ENCODE measurements around the gene RANBP3. TPM values are rescaled to one million over a fixed set of nuclear protein-coding genes. Genes with fewer than 3 reads are reported as not detected.

The RANBP3 gene
- total RNA-seq, 1 donor from 2014 or later = 94.3 TPM

DNA sequence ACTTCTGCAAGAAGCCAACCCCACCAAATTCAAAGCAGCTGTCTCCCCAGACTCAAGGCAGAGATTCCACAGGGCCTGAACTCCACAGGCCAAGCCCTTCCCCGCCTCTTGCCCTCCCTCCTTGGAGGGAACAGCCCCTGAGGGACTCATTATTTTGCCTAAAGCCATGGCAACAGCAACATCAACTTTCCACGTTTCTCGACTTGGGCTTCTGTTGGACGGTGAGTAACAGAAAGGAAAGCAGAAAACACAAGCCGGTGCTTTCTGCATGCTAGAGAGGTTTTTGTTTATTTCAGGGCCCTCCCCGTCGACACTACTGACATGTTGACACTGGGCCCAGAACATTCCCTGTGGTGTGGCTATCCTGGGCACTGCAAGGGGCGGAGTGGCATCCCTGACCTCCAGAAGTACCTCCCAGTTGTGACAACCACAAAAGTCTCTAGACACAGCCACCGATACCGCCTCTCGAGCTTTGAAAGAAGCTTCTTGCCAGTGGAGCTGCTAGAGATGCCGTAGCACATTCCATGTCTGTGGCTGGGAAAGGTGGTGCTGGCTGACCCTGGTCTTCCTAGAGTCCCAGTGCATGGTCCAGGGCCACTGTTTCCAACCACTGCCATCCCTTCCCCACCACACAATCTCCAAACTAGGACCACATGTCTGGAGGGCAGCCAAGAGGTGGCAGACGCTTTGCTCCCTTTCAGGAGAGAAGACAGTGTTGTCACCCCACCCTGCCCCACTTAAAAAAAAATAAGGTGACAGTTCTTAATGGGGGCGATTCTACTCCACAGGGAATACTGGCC, 51.1 kb downstream of the RANBP3 start:
- DNase-seq (ENCODE audit: low spot score) = no peak

DNA sequence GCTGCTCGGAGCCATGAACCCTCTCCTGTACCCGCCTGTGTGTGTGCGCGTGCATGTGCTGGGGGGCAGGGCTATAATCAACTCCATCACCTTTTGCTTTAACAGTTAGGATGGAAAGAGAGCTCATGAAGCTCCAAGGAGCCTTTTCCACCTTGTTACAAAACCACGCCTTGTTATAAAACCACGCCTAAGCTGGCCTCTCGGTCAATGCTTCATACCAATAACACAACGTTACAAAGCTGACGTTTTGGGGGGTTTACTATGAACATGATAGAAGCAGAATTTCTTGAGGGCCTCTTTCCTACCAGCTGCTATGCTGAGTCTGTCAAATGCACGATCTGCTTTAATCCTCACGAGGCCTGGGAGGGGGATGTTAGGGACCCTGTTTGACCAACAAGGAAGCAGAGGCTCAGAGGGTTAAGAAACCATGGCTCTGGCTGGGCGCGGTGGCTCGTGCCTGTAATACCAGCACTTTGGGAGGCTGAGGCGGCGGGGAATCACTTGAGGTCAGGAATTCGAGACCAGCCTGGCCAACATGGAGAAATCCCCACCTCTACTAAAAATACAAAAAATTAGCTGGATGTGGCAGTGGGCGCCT, 52.0 kb downstream of the RANBP3 start:
- DNase-seq (ENCODE audit: low spot score) = no peak

DNA sequence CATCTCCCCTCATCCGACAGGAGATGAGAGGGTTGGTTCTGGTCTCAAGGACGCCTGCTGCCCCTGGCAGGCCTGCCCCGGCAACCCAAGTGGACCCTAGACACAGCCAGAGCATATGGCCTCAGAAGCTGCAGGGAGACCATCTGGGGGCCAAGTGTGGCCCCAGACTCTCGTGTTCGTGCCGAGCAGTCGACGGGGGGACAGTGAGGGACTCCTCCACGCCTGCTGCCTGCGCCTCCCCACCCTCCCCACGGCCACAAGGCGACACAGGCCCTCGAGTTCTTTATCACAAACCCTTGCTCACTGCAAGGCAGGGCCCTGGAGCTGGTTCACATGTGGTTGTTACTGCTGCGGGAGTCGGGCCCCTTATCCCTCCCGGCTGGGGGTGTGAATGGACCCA, 54.6 kb downstream of the RANBP3 start:
- no peak for DNase-seq (ENCODE audit: low spot score)

DNA sequence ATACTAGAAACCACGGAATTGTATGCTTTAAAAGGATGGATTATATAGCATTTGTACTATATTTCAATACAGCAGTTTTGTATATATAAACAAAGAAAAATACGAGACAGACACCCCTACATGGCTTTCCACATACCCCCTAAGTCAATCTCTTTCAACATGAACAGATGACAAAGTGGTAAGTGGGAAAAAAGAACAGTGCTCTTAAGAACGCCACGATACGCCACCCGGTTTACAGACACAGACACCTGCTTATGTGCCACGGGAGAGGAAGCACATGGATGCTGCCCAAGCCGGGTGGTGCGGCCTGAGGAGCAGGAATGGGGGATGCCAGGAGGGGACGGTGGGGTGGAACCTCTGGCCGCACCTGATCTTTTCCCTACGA, 55.8 kb downstream of the RANBP3 start:
- no peak for DNase-seq (ENCODE audit: low spot score)

DNA sequence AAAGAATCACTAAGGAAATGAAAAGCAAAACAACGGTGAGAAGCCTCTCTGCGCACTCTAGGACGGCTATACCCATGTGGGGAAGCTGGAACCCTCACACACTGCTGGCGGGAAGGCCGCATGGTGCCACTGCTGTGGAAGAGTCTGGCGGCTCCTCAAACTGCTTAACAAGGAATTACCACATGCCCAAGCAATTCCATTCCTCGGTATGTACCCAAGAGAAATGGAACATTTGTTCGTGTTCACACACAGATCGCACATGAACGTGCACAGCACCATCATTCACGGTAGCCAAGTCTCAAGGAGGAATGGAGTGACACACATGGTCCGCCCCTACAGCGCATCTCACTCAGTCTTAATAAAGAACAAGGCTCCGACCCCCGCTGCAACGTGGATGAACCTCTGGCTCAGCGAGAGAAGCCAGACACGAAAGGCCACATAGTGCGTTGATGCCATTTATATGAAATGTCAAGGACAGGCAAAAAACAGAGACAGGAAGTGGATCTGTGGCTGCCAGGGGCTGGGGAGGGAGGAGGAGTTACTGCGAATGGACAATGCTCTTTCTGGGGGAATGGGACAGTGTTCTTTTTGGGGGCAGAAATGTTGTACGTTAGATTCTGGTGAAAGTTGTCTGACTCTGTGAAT, 56.3 kb downstream of the RANBP3 start:
- no peak for DNase-seq (ENCODE audit: low spot score)

DNA sequence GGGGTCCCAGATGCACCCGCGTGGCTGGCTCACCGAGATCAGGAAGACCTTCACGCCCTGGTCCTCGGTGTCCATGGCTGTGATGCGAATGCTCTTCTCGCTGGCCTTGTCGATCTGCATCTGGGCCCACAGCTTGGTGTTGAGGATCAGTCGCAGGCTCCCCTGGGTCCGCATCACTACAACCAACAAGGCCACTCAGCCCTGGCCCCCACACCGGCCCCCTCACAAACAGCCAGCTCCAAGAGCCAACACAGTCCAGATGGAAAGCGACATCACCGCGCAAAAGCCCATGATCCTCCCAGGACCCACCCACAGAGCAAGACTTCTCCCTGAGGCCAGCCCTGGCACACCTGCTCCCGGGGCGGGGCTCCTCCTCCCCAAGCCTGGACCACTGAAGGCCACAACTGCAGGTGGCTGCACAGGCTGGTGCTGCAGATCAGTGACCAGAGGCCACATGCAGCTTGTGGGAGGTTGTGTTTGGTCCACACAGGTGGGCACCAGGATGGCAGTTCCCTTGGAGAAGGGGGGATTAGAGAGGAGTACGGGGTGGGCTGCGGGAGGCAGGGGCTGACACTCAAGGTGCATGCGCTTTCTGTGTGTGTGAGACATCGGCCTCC, 59.4 kb downstream of the RANBP3 start:
- DNase-seq (ENCODE audit: low spot score) = no peak

DNA sequence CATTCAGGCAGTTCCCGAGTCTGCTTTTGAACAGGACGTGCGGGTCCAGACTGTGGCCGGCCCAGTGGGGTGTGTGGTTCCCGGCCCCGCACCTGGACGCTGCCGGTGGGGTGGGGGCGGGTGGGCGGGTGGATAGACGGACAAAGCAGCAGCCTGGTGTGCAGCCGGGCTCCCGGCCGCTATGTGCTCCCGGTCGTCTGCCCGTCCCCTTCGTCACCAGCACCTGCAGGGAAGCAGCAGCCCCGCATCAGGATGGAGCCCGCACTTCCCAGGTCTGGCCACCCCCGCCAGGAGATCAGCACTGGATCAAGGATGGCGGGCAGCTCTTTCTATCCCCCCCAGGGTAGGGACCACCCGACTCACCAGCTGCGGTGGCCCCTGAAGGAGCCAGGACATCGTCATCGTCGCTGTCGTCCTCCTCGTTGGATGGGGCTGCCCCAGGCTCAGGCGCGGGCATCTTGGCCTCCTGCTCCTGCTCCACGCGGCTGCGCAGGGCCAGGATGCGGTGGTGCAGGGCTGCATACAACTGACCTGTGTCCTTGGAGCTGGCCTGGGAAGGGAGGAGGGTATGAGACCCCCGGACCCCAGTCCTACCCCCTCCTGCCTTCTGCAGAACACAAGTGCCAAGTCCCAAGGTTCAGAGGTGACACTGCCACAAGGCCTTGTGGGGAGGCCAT, 60.4 kb downstream of the RANBP3 start:
- DNase-seq (ENCODE audit: low spot score) = no peak

DNA sequence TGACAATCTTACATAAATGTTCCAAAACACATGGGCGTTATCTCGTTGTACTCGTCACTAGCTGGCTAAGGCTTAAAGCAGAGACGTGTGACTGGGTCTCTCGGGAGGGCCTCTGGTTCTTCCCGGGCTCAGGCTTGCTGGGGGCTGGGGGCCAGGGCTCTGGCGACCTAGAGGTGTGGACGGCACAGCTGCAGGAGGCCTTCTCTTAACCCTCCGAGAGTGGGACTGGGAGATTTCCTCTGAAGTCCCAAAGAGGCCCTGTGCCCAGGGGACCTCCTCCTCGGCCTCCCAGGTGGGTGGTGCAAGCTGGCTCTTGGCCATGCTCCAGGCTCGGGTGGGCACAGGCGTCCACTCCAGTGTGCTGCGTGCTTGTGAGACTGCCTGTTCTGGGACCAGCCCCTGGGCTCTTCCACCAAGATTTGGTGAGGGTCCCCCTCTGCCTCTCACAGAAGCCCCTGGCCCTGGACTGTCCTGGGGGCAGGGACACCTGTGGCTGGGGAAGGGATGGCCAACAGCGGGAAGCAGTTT, 61.7 kb downstream of the RANBP3 start:
- no peak for DNase-seq (ENCODE audit: low spot score)

DNA sequence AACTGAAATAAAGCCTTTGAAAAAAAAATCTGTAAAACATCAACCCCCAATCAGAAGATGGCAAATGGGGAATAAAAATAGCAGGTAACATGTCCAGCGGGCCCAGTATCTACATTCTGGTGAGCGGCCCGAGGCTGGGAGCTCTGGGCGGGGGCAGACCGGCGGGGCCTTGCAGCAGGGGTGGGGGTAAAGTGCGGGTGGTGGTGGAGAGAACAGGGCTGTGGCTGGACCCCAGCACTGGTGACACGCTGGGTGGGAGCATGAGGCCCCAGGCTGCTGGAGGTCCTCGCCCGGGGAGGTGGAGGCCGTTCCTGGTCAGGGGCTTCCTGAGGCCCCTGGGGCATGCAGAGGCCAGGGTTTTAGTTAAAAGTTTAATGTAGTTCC, 62.2 kb downstream of the RANBP3 start:
- DNase-seq (ENCODE audit: low spot score) = no peak

DNA sequence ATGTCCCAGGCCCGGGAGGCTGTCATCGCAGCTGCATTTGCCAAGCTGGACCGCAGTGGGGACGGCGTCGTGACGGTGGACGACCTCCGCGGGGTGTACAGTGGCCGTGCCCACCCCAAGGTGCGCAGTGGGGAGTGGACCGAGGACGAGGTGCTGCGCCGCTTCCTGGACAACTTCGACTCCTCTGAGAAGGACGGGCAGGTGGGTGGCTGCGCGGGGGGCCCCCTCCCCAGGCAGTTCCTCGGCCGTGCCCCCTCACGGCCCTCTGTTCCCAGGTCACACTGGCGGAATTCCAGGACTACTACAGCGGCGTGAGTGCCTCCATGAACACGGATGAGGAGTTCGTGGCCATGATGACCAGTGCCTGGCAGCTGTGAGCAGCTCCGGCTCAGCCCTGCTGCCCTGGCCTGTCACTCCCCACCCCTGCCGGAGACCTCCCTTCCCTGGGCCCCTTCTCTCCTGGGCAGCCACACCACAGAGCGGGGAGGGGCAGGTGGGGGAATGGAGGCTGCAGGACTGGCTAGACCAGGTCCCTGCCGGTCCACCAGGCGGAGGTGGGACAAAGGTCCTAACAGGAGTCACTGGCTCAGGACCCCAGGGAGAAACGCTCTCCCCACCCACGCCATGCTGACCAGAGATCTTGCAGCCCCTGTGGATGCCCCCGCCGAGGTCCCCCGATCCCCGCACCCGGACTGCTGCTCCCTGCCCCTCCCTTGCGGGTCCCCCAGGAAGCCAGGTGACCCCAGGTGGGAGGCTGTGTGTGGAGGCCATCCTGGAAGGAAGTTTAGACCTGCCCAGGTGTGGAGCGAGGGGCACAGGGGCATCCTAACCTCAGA, 62.8 kb downstream of the RANBP3 start:
- DNase-seq (ENCODE audit: low spot score) = peak; percentile 85

DNA sequence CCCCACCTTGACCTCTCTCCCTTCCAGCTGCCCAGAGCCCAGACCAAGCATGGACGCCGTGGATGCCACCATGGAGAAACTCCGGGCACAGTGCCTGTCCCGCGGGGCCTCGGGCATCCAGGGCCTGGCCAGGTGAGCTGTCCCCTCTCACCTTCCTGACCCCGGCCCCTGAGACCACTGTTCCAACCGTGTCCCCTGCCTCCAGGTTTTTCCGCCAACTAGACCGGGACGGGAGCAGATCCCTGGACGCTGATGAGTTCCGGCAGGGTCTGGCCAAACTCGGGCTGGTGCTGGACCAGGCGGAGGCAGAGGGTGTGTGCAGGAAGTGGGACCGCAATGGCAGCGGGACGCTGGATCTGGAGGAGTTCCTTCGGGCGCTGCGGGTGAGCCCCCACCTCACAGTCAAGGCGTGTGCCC, 63.6 kb downstream of the RANBP3 start:
- no peak for DNase-seq (ENCODE audit: low spot score)

DNA sequence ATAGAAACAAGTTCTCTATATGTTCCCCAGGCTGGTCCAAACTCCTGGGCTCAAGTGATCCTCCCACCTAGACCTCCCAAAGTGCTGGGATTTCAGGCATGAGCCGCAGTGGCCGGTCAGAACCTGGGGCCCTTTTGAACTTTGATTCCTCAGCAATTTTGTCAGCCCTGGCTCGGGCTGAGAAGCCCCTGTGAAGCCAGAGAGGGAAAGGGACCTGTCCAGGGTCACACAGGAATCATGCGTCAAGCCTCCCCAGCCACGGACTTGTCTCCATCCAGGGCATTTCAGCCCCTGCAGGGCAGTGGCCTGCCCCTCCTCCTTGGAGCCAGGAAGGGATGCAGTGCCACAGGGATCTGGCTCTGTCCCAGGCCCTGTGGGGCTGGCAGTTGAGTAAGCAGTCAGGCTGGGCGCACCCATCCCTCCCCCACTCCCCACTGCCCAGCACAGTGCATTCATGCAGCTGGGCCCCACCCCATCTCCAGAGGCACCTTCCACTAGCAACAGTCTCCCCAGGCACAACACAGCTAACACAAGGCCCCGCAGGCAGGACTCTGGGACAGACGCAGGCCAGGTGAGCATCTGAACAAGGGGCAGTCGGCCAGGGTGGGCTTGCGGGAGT, 64.1 kb downstream of the RANBP3 start, which contains the start of gene CAPS:
Gene CAPS (plus strand): TSS at position 516 of the 619 bp plus-strand sequence. CDS start 153 bp downstream, outside the sequence.
- peak; percentile 85 for DNase-seq (ENCODE audit: low spot score)

DNA sequence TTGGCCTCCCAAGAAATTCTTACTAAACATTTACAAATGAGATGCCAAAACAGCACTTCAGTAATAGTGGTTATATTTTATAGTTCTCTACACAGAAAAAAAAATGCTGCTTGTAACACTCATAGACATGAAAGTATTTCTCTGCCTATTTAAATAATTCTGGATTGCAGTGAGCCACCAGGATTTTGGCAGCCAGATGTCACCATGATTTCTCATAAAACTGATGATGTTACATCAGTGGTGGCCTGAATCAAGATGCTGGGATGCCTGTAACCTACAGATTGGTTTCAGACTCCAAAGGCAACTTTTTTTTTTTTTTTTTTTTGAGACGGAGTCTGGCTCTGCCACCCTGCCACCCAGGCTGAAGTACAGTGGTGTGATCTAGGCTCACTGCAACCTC, 66.6 kb downstream of the RANBP3 start:
- DNase-seq (ENCODE audit: low spot score) = no peak

DNA sequence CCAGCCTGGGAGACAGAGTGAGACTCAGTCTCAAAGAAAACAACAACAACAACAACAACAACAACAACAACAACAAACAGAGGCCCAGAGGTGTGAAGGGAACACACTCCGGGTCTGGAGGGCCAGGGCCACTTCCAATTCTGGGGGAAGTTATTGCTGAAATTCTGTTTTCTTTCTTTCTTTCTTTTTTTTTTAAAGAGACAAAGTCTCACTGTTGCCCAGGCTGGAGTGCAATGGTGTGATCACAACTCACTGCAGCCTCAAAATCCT, 67.4 kb downstream of the RANBP3 start:
- DNase-seq (ENCODE audit: low spot score) = no peak

DNA sequence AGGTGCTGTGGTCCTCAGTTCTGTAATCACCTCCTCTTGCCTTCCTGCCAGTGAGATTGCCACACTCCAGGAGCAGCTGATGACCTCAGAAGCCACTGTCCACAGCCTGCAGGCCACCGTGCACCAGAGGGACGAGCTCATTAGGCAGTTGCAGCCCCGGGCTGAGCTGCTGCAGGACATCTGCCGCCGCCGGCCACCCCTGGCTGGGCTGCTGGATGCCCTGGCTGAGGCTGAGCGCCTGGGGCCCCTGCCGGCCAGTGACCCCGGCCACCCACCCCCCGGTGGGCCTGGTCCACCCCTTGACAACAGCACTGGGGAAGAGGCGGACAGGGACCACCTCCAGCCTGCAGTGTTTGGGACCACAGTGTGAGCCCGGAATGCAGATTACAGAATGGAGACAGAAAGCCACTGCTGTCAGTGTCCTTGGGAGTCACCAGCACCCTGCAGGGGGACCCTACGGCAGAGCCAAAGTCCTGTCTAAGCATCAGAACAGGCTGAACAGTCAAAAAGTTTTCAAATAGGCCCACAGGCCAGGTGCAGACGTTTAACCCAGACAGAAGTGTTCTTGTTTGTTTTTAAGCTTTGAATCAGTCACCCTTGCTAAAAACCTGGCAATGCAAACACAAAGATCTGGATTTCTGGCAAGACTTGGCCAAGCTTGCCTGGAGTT, 69.0 kb downstream of the RANBP3 start:
- no peak for DNase-seq (ENCODE audit: low spot score)

DNA sequence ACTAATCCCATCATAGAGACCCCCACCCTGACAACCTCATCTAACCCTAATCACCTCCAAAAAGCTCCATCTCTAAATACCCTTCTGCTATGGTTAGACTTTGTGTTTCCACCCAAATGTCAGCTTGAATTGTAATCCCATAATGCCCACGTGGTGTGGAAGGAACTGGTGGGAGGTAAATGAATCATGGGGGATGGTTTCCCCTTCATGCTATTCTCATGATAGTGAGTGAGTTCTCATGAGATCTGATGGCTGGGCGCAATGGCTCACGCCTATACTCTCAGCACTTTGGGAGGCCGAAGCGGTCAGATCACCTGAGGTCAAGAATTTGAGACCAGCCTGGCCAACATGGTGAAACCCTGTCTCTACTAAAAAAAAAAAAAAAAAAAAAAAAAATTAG, 70.7 kb downstream of the RANBP3 start:
- no peak for DNase-seq (ENCODE audit: low spot score)

DNA sequence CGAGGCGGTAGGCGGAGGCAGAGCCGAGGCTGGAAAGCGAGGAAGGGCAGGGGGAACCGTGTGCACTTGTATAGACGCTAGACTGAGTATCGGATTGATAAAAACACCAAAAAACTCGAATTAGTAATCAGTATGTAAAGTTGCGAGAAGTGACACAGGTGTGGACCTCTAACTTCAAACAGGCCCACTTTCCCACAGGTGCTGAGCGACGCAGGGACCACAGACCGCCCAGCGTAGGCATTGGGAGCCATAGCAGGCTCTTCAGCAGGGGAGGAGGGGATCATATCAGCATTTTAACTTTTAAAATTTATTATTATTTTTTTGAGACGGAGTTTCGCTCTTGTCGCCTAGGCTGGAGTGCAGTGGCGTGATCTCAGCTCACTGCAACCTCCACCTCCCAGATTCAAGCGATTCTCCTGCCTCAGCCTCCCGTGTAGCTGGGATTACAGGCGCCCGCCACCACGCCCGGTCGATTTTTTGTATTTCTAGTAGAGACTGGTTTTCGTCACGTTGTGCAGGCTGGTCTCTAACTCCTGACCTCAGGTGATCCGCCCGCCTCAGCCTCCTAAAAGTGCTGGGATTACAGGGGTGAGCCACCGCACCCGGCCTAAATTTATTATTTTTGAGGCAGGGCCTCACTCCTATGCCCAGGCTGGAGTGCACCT, 72.7 kb downstream of the RANBP3 start:
- no peak for DNase-seq (ENCODE audit: low spot score)

DNA sequence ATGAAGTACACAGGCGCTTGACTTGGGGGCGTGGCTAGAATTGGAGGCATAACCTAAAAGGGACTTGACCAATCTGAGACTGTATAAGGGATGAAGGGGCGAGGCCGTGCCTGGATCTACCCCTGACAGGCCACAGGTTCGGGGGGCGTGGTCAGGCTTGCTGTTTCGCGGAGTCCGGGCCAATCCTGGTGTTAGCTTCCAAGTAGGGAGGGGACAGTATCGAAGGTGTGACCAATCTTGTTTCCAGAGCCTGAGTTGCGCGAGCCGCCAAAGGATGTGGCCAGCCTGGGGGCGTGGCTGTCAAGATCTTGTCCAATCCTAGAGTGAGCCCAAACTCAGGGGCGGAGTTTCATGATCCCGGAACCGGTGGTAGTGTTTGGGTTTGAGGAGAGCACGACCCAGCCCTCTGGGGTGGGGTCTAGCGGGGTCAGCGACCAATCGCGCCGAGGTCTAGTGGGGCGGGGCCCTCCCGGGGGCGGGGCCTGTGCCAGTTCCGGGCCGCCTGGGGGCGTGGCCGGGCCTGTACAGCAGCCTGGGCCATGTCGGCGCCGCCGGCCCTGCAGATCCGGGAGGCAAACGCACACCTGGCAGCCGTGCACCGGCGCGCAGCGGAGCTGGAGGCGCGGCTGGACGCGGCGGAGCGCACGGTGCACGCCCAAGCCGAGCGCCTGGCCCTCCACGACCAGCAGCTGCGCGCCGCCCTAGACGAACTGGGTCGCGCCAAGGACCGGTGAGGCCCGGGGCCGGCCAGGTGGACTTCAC, 73.4 kb downstream of the RANBP3 start, which contains the start of gene VMAC:
Gene VMAC (plus strand): TSS at position 521 of the 762 bp plus-strand sequence. CDS start 19 bp downstream, at position 540.
- DNase-seq (ENCODE audit: low spot score) = peak; percentile 100

Measured in ureter (tissue), 1 donor.